HL-60/S4 treated with retinoic acid at 250 ng/mL for 4 days and 3 days (cell line): ENCODE data around the gene CTAG2.
"Not testable (repeated sequence)": the region's sequence is repeated elsewhere in the genome, so short reads cannot be mapped to it uniquely, and the experiment has no call there.

ENCODE experiments used
- in situ Hi-C: fragments of 300-500 bp; cut with MboI; formaldehyde crosslinking; loops from 2 replicates; pipeline ENCODE4 v1.7.0; 2022; ENCODE audit warnings: low sequenced_read_pairs

Gene CTAG2

DNA sequence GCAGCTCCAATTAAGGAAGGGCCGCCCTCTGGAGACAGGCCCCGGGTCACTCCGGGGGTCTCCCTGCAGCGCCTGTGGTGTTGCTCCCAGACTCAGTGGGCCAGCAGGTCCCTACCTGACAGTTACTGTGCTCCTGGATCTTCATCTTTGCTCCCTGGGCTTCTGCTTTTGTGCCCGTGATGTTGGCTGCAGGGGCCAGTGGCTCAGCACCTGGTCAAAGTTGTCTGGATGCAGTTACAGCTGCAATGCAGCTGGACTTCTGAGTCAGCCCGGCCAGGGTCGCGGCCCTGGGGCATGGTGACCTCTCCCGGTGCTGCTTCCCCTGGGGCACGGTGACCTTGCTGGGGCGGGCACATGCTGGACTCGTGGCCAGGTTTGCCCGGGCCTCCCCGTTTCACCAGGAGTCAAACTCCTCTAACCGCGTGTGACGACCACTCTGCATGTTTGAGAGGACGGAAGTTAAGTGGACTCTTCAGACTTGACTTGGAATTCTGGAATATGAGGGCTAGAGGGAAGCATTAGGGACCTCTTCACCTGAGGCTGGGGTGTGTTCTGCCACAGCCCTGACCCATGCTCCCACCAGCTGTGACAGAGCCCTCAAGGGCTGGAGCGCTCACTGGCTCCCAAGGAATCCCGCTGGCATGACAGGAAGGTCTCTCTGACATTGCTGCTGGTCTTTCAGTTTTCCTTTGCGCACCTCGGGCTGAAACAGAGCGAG, 3.7 kb downstream of the CTAG2 start:
- in situ Hi-C loops, result no loop called here

DNA sequence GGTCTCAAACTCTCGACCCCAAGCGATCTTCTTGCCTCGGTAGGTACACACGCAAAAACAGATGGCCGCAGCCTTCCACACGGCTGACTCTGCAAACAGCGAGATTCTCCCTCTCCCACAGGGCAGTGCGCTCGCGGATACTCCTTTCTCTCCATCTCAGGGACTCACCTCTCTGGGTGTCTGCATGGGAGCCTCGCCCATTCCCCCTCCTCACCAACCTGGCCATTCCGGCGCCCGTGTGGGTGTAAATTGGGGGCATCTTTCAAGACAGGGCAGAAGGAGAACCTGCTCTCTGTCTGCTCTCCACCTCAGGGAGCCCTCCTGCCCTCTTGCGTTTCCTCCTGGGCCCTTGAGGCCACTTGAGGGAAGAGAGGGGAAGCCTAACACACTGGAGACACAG, 4.4 kb downstream of the CTAG2 start:
- in situ Hi-C loops, result no loop called here

DNA sequence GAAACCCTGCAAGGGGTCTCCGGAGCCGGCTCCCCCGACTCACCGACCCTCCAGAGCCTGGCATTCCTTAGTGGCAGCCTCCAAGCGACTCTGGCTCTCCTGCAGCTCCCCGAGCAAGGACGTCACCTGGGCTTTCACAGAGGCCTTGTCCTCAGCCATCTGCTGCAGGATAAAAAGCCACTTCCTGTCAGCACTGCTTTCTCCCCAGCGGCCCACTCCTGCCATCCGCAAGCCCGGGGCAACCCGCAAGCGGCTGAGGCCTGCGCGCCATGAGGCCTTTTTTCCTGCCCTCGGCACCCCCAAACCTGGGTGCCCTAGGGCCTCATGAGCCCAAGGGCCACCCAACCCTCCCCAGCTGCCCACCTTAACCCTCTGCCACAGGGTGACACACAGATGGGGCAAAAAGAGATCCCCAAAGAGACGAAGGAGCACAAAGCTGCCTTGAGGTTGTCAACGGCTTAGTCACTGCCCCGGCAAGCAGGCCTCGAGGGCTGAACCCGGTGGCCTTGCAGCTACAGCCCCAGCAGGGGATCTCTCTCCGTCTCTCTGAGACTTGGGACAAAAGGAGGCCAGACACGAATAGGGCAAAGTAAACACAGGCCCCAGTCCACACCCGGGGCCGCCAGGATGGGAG, 7.5 kb downstream of the CTAG2 start:
- in situ Hi-C loops, result not testable (repeated sequence)

DNA sequence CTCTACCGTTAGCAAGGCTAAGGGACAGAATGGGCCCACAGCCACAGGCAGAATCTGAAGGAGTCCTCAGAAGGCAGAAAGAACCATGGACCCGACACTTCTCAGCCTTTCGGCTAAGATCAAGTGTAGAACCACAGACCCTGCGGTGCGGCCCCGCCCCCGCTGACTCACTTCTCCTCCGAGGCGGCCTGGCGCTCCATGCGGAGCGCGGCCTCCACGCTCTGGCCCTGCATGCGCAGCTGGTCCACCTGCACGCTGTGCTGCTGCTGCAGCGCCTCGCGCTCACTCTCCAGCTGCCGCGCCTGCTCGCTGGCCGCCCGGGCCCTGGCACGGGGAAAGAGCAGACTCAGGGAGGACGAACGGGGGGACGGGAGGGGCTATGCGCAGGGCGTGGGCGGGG, 9.7 kb downstream of the CTAG2 start:
- in situ Hi-C loops, result not testable (repeated sequence)

DNA sequence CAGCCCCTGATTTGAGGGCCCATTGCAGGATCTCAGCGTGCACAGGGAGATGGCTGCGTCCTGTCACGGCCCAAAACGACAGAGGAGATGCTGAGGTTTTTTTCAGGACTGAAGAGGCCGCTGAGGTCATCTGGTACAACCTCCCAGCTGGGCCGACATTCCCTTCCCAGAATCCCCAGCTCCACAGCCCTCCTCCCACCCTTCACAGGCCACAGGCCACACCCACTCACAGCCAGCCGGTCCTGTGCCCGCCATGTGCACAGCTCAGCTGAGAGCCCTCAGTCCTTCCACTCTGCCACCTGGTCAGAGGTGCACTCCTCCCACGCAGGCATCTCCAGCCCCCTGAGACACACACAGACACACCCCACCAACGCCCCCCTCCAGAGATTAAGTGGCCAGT, 11.6 kb downstream of the CTAG2 start:
- in situ Hi-C loops, result not testable (repeated sequence)

DNA sequence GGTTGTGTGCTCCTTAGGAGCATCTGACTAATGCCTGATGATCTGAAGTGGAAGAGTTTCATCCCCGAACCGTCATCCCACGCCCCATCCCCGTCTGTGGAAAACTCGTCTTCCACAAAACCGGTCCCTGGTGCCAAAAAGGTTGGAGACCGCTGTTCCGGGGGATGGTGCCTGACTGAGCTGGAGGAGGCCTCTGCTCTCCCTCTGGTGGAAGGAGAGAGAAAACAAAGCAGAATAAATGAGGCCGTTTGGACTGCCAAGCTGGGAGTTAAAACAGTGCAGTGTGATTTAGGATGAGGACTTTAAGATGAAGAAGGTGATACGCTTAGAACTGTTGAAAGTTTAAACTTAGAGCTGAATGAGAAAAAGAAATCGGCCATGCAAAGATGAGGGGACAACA, 19.7 kb downstream of the CTAG2 start:
- in situ Hi-C loops, result not testable (repeated sequence)

DNA sequence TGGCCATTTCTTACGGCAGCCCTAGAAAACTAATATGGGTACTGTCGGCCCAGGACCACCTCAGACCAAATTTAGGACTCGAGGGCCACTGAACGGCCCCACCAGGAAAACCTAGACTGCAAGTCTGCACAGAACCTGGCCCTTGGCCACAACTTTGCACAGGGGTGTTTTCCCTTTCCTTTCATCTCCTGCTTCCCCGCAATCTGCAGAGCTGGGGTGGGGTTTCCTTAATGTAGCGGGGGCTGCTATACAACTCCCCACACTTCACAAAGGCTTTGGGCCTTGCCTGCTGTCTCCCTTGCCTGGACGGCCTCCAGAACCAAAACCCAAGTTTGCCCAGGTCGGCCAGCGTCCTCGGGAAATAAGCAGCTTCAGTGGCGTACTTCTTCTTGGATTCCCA, 22.4 kb downstream of the CTAG2 start:
- in situ Hi-C loops, result not testable (repeated sequence)

DNA sequence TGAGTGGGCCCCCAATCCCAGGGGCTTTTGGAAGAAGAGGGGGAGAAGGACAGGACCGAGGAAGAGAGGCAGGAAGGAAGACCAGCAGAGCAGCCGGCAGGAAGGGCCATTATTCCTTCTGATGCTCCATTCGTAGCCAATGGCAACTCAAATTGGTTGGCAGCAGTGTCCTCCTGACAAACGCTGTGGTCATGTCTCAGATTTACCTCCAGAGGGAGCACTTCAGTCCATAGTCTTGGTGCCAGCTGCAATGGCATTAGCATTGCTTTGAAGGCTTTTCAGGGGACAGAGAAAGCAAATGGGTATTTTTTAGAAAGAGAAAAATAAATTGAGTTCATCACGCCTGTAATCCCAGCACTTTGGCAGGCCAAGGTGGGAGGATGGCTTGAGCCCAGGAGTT, 24.4 kb downstream of the CTAG2 start:
- in situ Hi-C loops, result not testable (repeated sequence)

DNA sequence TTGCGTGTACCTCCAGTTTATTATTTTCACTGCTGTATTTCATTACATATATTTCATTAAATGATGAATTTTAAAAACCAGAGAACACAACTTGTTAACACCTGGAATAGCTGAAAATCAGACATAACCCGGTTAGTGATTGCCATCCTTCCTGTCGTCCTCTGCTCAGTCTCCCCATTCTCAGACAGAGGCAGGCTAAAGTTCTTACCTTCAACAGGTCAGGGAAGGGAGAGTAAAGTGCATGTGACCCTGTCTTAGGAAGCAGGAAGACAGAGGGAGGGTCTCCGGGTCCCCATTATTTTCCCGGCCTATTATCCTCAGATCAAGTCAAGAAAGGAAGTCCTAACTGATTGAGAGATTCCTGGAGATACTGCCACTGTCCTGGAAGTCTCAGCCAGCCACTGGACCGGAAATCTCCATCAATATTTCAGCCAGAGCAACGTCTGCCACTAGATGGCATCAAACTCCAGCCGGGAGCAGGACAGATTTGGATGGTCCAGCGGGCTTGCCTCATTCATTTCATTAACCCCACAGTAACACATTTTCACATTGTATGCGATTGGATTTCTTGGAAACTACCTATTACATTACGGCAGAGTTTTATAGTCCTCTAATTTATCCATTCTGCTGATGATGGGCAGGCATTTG, 32.5 kb downstream of the CTAG2 start:
- in situ Hi-C loops, result not testable (repeated sequence)

DNA sequence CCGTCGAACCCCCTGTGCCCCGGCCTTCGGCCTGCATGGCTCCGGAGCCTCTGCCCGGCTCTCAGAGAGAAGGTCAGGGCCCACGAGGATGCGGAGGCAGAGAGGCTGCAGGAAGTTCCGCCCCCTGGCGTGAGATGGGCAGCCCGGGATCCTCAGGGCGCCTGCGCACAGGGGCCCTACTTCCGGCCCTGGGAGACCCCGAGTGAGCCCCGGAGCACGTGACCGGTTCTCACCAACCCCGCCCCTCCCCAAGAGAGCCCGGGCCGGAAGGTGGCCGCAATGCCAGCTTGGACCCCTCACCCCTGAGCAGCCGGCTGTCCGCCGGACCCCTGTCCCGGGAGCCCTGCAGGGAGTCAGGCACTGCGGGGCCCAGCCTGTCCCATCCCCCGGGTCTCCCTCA, 34.2 kb downstream of the CTAG2 start, which contains the start of gene CTAG1B:
Gene CTAG1B (minus strand): TSS at position 101 of the 400 bp plus-strand sequence. CDS start 64 bp downstream, at position 37.
- in situ Hi-C loops, result not testable (repeated sequence)

DNA sequence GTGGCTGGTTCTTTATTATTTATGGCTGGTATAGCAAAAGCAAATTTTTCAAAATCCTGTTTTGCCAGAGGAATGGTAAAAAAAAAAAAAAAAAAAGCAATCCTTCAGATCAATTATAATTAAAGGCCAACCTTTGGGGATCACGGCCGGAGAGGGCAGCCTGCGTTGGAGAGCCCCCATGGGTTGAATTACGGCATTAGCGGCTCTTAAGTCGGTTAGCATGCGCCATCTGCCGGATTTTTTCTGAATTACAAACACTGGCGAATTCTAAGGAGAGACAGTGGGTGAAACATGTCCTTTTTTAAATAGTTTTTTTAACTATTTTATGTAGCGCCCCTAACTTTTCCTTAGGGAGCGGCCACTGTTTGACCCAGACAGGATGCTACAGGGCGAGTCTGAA, 39.8 kb downstream of the CTAG2 start:
- in situ Hi-C loops, result not testable (repeated sequence)

DNA sequence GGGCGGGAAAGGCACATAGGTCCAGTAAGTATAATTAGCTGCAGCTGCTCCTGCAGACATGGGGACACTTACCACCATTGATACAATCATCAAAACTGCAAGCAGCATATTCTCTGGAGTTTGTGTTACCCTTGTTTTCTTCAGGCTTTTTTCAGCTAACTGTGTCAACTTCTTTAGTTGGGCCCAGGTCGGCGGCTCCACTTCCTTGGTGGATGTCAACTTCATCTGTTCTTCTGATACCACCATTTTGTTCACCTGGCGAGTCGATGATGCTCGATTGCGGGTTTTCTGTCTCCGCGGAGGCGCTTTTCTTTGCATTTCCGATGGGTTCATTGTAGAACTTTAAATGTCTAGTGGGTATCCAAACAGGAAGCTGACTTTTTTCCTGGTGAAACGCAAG, 42.2 kb downstream of the CTAG2 start:
- in situ Hi-C loops, result not testable (repeated sequence)

DNA sequence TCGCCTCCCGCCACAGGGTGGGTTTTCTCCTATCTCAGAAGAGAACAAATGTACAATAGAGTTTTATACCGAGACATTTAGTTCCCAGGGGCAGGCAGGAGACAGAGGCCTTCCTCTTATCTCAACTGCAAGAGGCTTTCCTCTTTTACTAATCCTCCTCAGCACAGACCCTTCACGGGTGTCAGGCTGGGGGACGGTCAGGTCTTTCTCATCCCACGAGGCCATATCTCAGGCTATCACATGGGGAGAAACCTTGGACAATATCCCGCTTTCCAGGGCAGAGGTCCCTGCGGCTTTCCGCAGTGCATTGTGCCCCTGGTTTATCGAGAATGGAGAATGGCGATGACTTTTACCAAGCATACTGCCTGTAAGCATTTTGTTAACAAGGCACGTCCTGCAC, 44.6 kb downstream of the CTAG2 start:
- in situ Hi-C loops, result not testable (repeated sequence)

DNA sequence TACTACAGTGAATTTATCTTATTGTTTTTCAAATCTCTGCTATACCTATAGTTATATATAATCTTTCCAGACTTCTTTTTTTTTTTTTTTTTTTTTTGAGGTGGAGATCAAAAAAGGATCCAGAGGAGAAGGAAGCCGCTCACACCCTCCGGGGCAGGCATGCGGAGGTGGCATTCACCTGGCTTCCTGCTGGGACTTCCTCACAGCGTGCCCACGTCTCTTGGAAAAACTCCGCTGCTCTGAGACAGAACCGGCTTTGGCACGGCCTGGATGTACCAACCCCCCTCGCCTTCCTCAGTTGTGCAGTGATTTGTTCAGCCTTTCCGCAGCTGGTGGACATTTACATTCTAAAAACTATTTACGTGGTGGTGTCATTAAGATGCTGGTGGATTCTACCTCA, 45.4 kb downstream of the CTAG2 start:
- in situ Hi-C loops, result not testable (repeated sequence)

DNA sequence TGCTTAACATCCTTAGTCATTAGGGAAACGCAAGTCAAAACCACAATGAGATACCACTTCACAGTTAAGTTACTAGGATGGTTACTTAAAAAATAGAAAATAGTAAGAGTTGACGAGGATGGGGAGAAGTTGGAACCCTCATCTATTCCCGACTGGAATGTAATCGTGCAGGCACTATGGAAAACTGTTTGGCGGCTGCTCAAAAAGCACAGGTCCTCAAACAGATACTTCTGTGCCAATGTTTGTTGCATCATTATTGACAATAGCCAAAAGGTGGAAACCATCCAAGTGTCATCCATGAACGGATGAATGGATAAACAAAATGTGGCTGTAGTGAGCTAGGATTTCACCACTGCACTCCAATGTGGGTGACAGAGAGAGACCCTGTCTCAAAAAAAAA, 46.0 kb downstream of the CTAG2 start:
- in situ Hi-C loops, result no loop called here

DNA sequence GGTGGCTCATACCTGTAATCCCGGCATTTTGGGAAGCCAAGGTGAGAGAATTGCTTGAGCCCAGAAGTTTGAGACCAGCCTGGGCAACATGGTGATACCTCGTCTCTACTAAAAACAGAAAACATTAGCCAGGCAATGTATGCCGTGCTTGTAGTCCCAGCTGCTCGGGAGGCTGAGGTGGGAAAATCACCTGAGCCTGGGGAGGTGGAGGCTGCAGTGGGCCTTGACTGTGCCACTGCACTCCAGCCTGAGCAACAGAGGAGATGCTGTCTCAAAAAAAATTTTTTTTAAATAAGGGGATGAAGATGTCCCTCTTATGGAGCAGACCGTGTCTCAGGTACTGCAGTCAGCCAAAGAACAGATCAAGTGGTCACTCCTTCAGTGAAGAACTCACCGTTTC, 47.8 kb downstream of the CTAG2 start:
- in situ Hi-C loops, result no loop called here

DNA sequence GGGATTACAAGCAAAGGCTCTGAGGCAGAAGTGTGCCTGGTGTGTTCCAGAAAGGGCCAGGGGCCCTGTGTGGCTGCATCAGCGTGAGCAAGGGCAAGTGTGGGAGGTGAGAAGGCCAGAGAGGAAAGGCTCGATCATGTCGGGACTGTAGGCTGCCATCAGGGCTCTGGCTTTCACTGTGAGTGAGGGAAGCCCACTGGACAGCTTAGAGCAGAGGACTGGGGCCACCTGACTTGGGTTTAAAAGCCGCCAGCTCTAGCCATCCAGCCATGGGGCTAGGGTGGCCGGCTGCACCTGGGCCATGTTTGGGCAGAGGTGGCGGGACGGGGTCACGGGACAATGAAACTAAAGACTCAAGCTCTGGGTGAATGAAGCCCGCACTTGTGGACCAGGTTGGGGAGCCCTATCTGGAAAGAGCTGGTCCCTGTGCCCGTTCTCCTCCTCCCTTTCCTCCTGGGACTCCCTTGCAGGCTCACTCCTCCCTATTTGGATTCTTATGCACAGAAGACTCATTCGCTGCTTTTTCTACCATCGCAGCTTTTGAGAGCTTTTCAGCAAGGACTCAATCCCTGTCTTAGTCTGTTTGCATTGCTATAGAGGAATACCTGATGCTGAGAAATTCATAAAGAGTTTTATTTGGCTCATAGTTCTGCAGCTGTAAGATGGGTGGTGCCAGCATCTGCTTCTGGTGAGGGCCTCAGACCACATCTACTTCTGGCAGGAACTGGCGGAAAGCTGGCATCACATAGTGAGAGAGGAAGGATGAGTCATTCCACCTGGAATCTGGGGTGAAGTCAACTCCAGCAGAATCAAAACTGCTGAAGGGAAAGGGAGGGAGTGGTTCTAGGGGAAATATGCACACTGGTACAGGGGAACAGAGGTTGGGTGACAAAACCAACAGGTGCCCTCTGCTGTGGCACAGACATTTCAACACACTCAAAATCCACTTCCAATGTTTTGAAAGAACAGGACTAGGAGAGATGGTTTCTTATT, 49.6 kb downstream of the CTAG2 start:
- in situ Hi-C loops, result no loop called here

DNA sequence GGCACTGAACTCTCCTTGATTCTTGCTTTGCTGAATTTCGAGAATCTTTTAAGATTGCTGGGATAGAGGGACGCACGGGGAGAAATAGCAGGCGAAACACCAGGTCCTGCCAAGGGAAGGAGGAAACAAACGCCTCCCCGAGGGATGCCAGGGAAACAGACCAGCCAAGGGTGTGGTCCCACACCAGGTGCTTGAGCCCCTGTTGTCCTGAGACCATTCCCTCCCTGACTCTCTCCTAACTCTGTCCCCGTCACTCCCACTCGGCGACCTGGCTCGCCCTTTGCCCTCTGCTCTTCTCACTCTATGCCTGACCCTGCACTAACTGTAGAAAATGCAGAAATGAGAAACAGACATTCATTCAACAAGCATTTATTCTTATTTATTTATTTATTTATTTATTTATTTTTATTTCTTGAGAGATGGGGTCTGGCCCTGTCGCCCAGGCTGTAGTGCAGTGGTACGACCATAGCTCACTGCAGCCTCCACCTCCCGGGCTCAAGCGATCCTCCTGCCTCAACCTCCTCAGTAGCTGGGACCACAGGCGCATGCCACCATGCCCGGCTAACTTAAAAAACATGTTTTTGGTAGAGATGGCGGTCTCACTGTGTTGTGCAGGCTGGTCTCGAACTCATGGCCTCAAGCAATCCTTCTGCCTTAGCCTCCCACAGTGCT, 50.5 kb downstream of the CTAG2 start:
- in situ Hi-C loops, result no loop called here

DNA sequence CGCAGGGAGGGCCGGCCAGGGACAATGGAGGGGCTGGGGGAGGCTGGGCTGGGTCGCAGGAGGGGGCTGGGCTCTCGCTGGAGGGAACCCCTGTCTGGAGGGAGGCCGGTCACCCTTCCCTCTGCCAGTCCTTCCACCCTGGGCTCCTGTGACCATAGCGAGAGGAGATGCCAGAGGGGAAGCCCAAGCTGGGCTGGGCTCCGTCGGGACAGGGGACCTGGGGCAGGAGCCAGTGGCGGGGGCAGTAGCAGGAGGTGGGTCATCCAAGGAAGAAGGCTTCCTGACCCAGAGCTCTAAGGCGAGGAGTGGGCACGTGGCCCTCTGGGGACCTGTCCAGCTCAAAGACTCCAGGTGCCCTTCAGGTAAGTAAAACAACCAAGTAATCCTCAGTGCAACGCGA, 51.2 kb downstream of the CTAG2 start:
- in situ Hi-C loops, result no loop called here
